ENCODE measurements around the gene PDXP.

- no peak for TF ChIP-seq SUZ12 (IDR thresholded peaks at IDR 0.05; ENCODE audit: extremely low read depth, insufficient read depth, insufficient read length)
- no peak for TF ChIP-seq YY1 (IDR thresholded peaks at IDR 0.05; ENCODE audit: insufficient read depth, insufficient read length)
- no peak for TF ChIP-seq ZNF274 (IDR thresholded peaks at IDR 0.05; ENCODE audit: low read depth, low read length)
Observed at GRCh38 chr22:37639771-37640590, 18.5 kb upstream of the PDXP start.

All from NT2/D1 (cell line).